ENCODE data around the gene EXOC6B. TPM values are rescaled to one million over a fixed set of nuclear protein-coding genes. Genes with fewer than 3 reads are reported as not detected.

The EXOC6B gene
- polyA plus RNA-seq, 5 donors = 17.2 to 27.4 (median 26.6) TPM

DNA sequence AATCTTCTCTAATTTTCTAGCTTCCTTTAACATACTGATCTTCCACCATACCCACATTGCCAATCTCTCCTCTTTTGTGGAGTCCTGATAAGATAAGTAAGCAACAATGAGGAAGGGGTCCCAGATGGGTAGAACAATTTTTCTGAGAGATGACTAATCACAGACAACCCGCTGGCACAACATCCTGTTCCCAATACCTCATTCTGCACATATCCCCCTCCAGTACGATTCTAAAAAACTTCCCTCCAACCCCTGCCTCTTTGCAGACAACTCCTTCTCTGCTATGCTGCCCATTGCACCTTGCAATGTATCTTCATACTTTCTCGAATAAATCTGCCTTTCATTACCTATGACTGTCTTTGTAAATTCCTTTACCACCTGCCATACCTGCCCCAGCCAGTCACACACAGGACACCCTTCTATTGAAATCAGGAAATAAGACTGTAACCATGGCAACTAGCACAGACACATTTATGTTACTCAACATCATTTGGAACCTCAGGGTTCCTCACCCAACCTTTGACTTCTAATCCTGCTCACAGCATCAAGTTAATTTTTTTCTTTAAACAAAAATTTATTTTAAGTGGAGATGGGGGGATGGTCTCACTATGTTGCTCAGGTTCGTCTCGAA is 7.4 kb upstream of the EXOC6B start:
- DNase-seq = no peak

DNA sequence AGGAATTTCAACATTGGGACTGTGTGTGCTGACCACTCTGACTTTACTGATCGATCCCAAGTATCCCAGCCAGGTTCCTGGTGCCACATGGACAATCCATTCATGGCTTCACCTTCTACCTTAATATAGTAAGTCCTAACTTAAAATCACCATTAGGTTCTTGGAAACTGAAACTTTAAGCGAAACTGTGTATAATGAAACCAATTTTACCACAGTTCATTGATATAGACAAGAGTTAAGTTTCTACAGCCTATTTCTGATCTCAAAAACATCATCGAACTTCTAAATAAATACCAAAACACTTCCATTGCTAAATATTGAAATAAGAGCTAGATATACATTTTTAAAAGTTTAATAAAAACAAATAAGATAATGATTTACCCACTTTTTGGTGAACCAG is 4.4 kb upstream of the EXOC6B start:
- no peak for DNase-seq

DNA sequence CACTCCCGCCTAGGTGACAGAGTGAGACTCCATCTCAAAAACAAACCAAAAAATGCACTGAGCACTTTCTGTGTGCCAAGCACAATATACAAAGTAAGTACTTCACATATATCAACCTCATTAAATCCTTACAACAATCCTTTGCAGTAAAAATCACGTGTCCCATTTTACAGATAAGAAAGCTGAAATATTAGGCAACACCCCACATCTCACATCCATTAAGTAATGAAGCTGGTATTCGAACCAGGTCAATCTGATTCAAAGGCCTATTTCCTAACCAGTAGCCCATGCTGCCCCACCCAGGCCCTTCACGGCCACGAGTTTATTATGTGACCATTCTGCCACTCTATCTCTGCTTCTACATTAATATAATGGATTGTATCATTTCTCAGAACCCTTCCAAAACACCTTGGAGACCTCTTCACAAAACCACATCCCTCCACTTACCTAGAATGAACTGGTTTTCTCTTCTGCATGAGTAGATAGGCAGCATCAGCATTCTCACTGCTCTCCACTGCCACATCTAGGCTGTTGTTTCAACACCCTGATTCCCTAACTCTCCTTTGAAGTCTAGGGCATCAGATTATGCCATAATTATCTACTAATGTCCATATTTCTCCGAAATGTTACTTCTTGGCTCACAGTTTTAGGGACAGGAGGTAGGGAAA is 3.1 kb upstream of the EXOC6B start:
- no peak for DNase-seq

DNA sequence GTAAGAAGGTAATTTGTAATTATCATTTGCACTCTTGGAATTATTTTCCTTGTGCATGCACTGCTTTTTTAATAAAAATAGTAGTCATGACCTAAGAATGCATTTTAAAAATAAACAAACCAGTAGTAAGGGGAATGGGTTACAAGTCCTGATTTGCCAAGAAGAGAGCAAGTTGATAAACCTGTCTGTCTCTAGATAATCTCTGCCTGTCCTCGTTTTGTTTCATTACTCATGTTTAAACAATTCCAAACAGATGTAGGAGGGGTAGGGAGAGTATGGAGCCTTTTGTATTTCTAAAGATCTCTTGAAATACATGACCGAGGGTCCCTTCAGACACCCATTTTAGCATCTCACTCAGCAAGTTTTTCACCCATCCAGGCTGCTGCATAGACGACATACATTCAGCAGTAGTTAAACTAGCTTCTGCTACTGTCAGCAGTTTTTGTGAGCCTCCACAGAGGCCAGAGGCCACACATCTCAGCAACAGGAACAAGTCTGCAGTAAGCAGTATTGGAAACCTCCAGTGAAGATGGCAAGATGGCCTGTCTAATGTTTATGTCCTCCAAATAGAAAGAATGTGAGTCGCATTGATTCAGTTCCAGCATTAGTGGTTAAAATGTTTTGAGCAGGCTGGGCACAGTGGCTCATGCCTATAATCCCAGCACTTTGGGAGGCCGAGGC is 2.3 kb upstream of the EXOC6B start:
- DNase-seq = no peak

DNA sequence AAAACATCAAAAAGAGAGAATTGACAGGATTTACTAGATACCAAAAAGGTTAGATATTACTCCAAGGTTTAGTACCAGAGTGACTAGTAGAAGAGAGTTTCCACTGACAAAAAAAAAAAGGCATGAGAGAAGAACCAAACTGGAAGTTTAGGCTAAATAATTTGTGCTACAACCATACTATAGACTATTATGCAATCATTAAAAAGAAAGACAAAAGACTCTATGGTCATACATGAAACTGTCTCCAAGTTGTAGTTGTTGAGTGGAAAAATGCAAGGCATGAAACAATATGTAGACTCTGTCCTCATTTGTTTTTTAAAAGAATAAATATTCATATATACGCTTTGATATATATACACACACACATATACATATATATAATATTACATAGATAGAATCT is 1.7 kb upstream of the EXOC6B start:
- no peak for DNase-seq

DNA sequence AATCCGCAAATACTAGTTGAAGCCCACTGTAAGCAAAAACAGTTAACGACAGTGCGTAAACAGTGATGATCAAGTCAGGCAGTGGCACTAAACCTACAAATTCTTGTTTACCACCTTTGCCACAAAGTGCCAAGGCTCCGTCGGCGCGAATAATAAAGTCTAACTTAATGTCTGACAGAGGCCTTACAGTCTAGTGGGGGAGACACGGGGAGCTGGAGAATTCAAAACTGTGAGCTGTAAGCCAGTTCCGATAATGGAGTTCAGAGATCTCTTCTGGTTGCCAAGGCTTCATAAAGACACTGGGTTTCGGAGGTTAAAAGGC is 284 bp upstream of the EXOC6B start:
- DNase-seq = no peak

DNA sequence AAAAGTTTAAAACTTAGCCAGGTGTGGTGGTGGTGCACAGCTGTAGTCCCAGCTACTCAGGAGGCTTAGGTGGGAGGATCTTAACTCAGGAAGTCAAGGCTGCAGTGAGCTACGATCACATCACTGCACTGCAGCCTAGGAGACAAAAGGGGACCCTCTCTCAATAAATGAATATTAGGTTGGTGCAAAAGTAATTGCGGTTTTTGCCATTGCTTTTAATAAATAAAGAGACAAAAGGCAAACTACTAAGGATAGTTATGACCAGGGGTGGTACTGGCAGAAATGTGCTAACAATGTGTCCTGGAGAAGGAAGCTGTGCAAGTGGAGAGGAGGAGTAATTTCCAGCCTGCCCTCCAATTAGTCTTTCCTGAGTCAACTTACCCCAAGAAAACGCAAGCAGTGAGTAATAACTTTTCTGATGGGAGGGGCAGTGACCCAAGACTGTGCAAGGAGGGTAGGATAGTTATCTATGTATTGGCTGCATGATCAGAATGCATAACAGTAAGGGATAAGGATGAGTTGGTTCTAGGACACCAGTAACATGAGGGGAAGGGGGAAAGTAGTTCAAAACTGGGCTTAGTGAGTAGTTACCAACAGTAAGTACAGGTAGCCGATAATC is 1.5 kb downstream of the EXOC6B start:
- no peak for DNase-seq

DNA sequence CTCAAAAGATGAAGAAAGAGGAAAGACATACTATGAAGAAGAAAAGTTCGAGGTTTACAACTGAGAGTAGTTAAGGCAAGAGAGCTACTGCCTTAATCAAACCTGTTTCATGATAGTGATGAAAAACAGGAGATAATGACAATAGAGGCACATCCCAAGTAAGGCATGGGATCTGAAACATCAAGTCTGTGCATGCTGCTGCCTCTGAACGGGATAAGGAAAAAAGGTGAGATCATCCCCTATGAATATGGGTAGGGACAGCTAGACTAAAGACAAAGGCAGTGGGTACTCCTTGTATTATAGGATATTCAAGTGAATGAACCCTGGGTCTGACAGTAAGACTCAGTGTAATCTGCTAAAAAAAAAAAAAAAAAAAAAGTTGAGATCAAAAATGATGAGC is 3.0 kb downstream of the EXOC6B start:
- DNase-seq = no peak

DNA sequence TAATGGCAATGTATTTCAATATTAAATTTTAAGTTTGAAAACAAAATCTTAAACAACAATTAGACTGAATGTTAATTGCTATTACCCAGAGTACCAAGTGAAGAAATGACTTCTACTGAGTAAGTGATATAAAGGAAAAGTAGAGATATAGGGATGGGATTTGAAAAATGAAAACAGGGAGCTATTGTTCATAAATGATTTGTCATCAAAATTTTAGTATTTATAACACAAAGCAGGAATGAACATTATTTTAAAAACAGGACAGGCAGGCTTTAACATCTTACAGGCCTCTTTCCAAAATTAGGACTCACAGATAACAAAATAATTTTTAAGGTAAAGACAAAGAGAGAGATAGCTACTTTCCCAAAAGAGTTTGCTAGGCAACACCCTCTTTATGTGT is 3.9 kb downstream of the EXOC6B start:
- DNase-seq = no peak

DNA sequence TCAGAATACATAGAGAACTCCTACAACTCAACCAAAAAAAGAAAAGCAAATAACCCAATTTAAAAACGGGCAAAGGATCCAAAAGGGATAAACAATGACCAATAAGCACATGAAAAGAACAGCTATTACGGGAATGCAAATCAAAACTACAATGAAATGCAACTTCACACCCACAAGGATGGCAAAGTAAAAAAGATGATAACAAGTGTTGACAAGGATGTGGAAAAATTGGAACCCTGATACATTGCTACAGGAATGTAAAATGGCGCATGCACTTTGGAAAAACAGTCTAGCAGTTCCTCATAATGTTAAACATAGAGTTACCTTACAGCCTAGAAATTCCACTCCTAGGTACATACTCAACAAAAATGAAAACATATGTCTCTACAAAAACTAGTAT is 4.7 kb downstream of the EXOC6B start:
- DNase-seq = no peak

DNA sequence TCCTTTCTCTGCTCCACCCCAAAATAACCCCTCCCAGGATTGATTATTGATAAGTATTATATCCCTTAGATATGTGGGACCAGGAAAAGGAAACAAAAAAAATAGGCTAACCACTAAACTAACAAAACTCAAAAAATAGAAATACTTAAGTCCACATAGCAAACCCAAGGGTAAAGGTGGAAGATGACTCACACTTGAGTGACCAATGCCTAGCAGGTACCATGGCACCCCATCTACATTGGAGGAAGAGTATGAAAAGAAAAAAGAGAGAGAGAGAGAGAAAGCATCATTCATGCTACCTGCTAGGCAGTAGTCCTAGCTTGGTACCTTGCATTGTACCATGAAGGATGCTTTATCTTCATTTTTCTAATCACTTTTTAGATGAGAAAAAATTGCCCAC is 6.3 kb downstream of the EXOC6B start:
- no peak for DNase-seq

DNA sequence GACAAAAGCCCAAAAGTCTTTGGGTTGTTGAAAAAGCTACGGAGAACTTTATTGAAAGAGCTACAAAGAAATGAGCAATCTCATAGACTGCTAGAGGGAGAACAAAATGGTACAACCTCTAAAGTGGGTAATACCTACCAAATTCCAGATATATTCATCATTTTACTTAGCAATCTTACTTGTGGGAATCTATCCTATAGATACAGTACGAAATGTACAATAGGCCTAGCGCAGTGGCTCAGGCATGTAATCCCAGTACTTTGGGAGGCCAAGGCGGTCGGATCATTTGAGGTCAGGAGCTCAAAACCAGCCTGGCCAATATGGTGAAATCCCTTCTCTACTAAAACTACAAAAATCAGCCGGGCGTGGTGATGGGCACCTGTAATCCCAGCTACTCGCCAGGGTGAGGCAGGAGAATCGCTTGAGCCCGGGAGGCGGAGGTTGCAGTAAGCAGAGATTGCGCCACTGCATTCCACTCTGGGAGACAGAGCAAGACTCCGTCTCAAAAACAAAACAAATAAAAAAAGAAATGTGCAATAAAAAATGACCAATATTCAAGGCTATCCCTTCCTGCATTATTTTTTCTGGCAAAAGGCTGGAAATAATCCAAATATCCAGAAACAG is 10.1 kb downstream of the EXOC6B start:
- no peak for DNase-seq

DNA sequence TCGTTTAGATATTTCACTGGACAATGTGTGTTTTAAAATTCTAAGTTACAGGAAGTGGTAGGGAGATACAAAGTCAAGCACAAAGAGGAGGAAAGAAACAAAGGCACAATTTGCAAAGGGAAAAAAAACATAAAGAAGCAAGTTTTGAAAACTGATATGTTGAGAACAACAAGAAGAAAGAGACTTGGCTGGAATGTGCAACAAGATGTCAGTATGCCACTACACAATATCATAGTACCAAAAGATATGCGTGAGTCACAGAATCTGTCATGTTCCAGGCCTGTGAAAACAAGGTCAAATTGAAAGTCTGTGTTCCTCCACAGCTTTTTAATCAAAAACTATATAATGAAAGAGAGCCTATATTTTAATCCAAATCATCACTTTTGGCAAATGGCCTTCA is 12.0 kb downstream of the EXOC6B start:
- DNase-seq = no peak

DNA sequence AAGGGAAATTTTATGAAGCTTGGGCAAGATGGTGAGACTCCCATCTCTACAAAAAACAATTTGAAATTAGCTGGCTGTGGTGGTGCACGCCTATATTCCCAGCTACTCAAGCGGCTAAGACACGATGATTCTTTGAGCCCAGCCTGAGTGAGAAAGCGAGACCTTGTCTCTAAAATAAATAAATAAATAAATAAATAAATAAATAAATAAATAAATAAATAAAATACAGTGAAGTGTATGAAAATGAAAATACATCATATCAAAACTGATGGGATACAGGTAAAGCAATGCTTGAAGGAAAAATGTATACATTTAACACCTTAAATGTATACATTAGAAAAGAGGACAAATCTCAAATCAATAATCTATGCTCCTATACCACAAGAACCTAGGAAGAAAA is 15.7 kb downstream of the EXOC6B start:
- no peak for DNase-seq

DNA sequence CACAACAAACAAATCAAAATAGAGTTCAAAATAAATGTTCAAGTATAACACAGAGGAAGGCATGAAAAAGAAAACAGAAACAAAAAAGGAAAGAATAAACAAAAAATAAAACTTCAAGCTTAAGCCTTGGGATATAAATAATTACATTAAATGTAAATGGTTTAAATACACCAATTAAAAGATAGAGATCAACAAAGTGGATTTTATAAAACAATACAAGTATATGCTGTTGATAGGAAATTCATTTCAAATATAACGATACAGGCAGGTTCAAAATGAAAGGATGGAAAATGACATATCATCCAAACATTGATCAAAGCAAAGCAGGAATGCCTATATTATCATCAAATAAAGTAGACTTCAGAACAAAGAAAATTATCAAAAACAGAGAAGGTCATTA is 16.7 kb downstream of the EXOC6B start:
- no peak for DNase-seq

DNA sequence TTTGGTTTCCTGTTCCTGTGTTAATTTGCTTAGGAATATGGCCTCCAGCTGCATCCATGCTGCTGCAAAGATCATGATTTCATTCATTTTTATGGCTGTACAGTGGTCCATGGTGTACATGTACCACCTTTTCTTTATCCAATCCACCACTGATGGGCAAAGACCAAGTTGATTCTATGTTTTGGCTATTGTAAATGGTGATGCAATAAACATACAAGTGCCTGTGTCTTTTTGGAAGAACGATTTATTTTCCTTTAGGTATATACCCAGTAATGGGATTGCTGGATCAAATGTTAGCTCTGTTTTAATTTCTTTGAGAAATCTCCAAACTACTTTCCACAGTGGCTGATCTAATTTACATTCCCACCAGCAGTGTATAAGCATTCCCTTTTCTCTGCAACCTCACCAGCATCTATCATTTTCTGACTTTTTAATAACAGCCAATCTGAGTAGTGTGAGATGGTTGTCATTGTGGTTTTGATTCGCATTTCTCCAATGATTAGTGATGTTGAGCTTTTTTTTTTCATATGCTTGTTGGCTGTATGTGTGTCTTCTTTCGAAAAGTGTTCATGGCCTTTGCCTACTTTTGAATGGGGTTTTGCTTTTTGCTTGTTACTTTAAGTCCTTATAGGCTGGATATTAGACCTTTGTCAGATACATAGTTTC is 19.4 kb downstream of the EXOC6B start:
- no peak for DNase-seq

DNA sequence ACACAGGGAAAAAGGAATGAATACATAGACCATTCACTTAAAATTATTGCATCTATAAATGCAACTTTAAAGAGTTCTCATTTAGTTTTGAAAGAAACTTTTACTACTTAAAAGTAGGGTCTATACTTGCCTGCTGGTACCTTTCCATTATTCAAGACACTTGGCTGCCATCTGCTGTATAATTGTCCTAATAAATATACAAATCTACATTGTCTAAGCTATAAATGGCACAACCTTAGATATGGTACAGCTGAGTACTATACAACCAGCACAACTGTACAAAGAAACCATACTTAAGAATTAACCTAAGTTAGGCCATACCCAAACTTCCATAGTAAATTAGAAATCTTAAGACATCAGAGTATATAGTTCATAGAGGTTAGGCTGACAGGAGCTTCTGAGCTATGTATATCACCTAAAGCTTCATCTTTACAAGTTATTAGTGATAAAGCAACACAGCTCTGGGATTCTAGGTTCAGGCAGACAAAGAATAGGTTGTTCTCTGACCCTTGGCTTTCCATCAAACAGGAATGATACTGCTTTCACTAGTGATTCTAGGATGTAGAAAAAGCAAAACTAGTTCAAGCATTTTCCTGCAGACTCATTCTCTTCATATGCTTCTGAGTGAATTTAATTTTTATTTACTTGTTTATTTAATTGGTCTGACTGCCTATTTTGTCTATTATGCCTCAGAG is 22.1 kb downstream of the EXOC6B start:
- DNase-seq = no peak

DNA sequence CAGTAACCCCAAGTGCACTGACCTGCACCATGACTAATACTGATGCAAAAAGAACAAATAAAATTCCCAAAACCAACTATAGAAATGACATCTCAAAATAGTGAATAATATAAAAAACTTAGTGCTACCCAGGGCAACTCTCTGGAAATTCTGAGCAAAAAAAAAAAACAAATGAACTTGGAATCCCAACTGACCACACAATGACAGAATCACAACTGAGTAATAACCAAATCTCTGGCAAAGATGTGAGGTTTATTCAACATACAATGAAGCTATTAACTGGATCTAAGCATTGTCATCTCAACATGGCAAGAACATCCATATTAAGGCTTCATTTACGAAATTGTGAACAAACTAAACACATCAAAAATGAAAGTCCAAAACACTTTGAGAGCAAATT is 22.7 kb downstream of the EXOC6B start:
- no peak for DNase-seq

DNA sequence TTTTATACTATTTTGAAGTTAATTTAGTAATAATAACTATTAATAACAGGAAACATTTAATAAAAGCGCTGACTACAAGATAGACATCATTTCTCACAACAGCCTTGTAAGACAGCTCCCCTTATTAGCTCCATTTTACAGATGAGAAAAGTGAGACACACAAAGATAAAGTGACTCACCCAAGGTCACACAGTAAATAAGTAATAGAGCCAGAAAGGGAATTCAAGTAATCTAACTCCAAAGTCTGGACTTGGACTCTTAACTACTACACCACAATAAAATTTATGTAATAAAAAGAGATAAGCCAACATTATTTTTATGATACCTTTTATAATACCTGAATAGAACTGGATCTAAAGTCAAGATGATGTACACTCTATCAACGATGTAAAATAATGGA is 25.3 kb downstream of the EXOC6B start:
- DNase-seq = no peak

DNA sequence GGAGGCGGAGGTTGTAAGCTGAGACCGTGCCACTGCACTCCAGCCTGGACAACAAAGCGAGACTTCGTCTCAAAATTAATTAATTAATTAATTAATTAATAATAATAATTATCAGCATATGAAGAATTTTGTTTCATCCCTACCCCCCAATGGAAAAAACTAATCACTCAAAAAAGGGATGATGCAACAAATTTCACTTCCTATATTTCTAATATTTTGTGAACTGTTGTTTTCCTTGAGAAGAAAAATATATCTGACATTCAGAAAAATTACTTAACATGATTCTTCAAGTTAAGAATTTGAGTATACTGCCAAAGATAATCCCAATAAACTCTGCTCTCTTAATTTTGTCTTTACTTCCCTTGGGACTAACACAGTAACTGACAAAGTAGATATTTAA is 28.1 kb downstream of the EXOC6B start:
- DNase-seq = no peak

DNA sequence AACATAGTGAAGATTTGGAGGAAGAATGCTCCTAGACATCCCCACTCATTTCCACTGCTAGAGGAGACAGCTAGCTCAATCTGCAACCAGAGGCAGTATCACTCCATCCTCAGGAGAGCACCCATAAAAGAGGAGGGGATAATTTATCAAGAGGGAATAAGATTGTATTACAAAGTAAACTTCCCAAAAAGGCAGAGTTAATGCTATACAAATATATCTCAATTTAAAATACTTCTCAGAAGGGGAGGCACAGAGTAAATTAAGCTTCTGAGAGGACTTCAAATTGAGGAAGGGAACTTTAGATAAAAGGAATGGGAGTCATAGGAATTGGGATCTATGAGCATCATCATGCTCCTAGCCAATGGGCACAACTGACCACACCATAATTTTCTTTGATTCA is 29.1 kb downstream of the EXOC6B start:
- DNase-seq = no peak

DNA sequence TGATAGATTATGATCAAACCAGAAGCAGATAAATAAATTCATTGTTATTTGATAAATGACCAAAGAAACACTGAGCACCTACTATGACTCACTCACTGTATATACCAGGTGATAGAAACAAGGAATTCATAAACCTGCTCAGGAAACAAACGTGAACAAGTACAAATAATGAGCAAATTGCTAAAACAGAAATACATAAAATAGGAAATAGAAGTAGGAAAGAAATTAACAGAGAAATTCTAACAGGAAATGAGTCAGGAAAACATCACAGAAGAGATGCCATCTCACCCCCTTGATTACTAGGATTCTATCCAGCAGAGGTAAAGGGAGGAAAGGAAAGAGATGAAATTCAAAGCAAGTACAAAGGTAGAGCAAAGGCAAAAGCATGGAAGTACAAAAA is 31.3 kb downstream of the EXOC6B start:
- no peak for DNase-seq
